ENCODE results near the gene FAM24B. TPM values are rescaled to one million over a fixed set of nuclear protein-coding genes. Genes with fewer than 3 reads are reported as not detected.

FAM24B gene
- total RNA-seq, 4 donors from 2014 or later, result 0.88 to 2.3 (median 2.3) TPM; not detected in 1

GRCh38 chr10:122827302-122827701 is 52.1 kb downstream of the FAM24B start:
- no peaks in the 10 kb centered on the region for H3K27me3 ChIP-seq
- no peak overlapping the region for H3K4me3 ChIP-seq
- intact Hi-C loops (cut with DNase I; ENCODE audit: low total_unique reads), result no loop called here
- no peak for DNase-seq
- H3K4me1 ChIP-seq, result no peaks in the 10 kb centered on the region
- H3K36me3 ChIP-seq, result no peaks in the 10 kb centered on the region
- H3K9me3 ChIP-seq, result no peaks in the 10 kb centered on the region
- no peak overlapping the region for H3K27ac ChIP-seq
- TF ChIP-seq POLR2A (IDR thresholded peaks at IDR 0.05), result no peak
- no peak for TF ChIP-seq CTCF (IDR thresholded peaks at IDR 0.05)

GRCh38 chr10:122822973-122823690 is 56.2 kb downstream of the FAM24B start:
- no peak for DNase-seq
- Histone ChIP-seq H3K27ac (no peak overlapping the region), H3K27me3 (no peaks in the 10 kb centered on the region), H3K4me1 (no peaks in the 10 kb centered on the region), H3K9me3 (no peaks in the 10 kb centered on the region), H3K4me3 (no peak overlapping the region), H3K36me3 (no peaks in the 10 kb centered on the region)
- intact Hi-C loops (cut with DNase I; ENCODE audit: low total_unique reads), result no loop called here
- TF ChIP-seq POLR2A (IDR thresholded peaks at IDR 0.05) (no peak), CTCF (IDR thresholded peaks at IDR 0.05) (no peak)

- no peaks in the 10 kb centered on the region for H3K9me3 ChIP-seq
- TF ChIP-seq POLR2A (IDR thresholded peaks at IDR 0.05) (no peak), CTCF (IDR thresholded peaks at IDR 0.05) (no peak)
- intact Hi-C loops (cut with DNase I; ENCODE audit: low total_unique reads), result no loop called here
- DNase-seq, result no peak
- no peak overlapping the region for H3K4me3 ChIP-seq
- H3K27ac ChIP-seq, result no peak overlapping the region
- H3K27me3 ChIP-seq, result no peaks in the 10 kb centered on the region
- H3K36me3 ChIP-seq, result no peaks in the 10 kb centered on the region
- H3K4me1 ChIP-seq, result no peaks in the 10 kb centered on the region
Observed at GRCh38 chr10:122821808-122822207, 57.6 kb downstream of the FAM24B start.

GRCh38 chr10:122815458-122815857 is 63.9 kb downstream of the FAM24B start:
- Histone ChIP-seq H3K27me3 (no peaks in the 10 kb centered on the region), H3K4me1 (no peaks in the 10 kb centered on the region), H3K27ac (no peak overlapping the region), H3K9me3 (no peaks in the 10 kb centered on the region), H3K4me3 (no peak overlapping the region), H3K36me3 (no peaks in the 10 kb centered on the region)
- intact Hi-C loops (cut with DNase I; ENCODE audit: low total_unique reads), result no loop called here
- TF ChIP-seq CTCF (IDR thresholded peaks at IDR 0.05), result no peak
- no peak for TF ChIP-seq POLR2A (IDR thresholded peaks at IDR 0.05)
- DNase-seq, result no peak

- intact Hi-C loops (cut with DNase I; ENCODE audit: low total_unique reads), result no loop called here
- no peak overlapping the region for H3K4me3 ChIP-seq
- H3K36me3 ChIP-seq, result no peaks in the 10 kb centered on the region
- H3K4me1 ChIP-seq, result no peaks in the 10 kb centered on the region
- no peaks in the 10 kb centered on the region for H3K9me3 ChIP-seq
- no peak for DNase-seq
- no peak overlapping the region for H3K27ac ChIP-seq
- no peaks in the 10 kb centered on the region for H3K27me3 ChIP-seq
- no peak for TF ChIP-seq POLR2A (IDR thresholded peaks at IDR 0.05)
Observed at GRCh38 chr10:122814493-122814892, 64.9 kb downstream of the FAM24B start.

Measured in uterus (tissue), 4 donors.